Breast epithelium (tissue), 3 donors: ENCODE results near the gene CD2.

ENCODE experiments used
- POLR2A ChIP-seq: fragments of 450-650 bp; IDR thresholded peaks from one replicate; pipeline ENCODE4 v1.6.1; 2016; ENCODE audit warnings: antibody characterized with exemption, mild to moderate bottlenecking, moderate library complexity
- POLR2AphosphoS5 ChIP-seq, 3 donors: sonication (generic); formaldehyde crosslinking; IDR thresholded peaks; one replicate each; pipeline ENCODE4 v1.6.1; 2017; ENCODE audit warnings: antibody characterized with exemption in 3 of 3
- TF ChIP-seq, protein P1 (sequence below), 3 donors: fragments of 450-650 bp; IDR thresholded peaks; one replicate each; pipeline ENCODE4 v1.5.1; 2016 to 2017; ENCODE audit warnings: antibody characterized with exemption in 3 of 3, mild to moderate bottlenecking in 3 of 3, moderate library complexity in 3 of 3

DNA sequence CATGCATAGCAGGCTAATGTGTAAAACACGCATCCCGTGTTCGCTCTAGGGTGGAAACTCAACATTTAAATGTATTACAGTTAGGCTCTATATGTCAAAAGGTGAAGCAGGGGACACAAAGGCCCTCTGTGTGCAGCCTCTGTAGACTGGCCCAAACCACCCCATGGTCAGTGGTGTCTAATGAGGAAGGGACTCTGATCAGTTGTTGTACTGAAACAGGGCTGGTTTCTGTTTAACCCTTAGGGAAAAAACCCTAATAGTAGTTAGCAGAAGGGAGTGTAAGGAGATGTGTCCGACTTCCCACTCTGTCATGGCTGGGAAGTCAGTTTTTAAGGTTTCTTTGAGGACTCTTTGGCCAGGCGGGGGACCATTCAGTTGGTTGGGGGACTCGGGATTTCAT is 21.5 kb upstream of the CD2 start:
- TF ChIP-seq POLR2AphosphoS5 (IDR thresholded peaks at IDR 0.05) (no peak), POLR2A (no peak)
- TF ChIP-seq, protein P1, sequence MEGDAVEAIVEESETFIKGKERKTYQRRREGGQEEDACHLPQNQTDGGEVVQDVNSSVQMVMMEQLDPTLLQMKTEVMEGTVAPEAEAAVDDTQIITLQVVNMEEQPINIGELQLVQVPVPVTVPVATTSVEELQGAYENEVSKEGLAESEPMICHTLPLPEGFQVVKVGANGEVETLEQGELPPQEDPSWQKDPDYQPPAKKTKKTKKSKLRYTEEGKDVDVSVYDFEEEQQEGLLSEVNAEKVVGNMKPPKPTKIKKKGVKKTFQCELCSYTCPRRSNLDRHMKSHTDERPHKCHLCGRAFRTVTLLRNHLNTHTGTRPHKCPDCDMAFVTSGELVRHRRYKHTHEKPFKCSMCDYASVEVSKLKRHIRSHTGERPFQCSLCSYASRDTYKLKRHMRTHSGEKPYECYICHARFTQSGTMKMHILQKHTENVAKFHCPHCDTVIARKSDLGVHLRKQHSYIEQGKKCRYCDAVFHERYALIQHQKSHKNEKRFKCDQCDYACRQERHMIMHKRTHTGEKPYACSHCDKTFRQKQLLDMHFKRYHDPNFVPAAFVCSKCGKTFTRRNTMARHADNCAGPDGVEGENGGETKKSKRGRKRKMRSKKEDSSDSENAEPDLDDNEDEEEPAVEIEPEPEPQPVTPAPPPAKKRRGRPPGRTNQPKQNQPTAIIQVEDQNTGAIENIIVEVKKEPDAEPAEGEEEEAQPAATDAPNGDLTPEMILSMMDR (IDR thresholded peaks at IDR 0.05) = no peak
